KMS-11 (cell line): ENCODE results near the gene CIBAR2.

Source experiments
- H2AFZ ChIP-seq: fragments of 200-600 bp; sonication (generic); 2 replicates; pipeline ENCODE4 v1.6.1; 2016; ENCODE audit warnings: antibody characterized with exemption, mixed run types, low read depth
- H3K27ac ChIP-seq: fragments of 200-600 bp; sonication (generic); 2 replicates; pipeline ENCODE4 v1.6.1; 2016; ENCODE audit warnings: mild to moderate bottlenecking, mixed run types
- H3K27me3 ChIP-seq: fragments of 200-600 bp; sonication (generic); 2 replicates; pipeline ENCODE4 v1.6.1; 2017; ENCODE audit warnings: mild to moderate bottlenecking, low read depth, mixed run types, moderate library complexity; ENCODE audit not compliant: insufficient read depth
- H3K36me3 ChIP-seq: fragments of 200-600 bp; sonication (generic); 2 replicates; pipeline ENCODE4 v1.6.1; 2017; ENCODE audit warnings: mild to moderate bottlenecking, mixed run types; ENCODE audit not compliant: insufficient read depth
- H3K4me1 ChIP-seq: fragments of 200-600 bp; sonication (generic); 2 replicates; pipeline ENCODE4 v1.6.1; 2016; ENCODE audit warnings: mild to moderate bottlenecking, low read depth, mixed run types; ENCODE audit not compliant: poor library complexity, severe bottlenecking
- H3K4me2 ChIP-seq: fragments of 200-600 bp; sonication (generic); 2 replicates; pipeline ENCODE4 v1.7.0; 2016; ENCODE audit warnings: mild to moderate bottlenecking, mixed run types
- H3K4me3 ChIP-seq: fragments of 200-600 bp; sonication (generic); IDR thresholded peaks from 2 replicates; pipeline ENCODE4 v1.6.1; 2017; ENCODE audit warnings: low read depth, low read length, mixed read lengths; ENCODE audit not compliant: insufficient read depth
- H3K79me2 ChIP-seq: fragments of 200-600 bp; sonication (generic); 2 replicates; pipeline ENCODE4 v1.6.1; 2016; ENCODE audit warnings: low read depth, mixed run types; ENCODE audit not compliant: insufficient read depth
- H3K9ac ChIP-seq: fragments of 200-600 bp; sonication (generic); 2 replicates; pipeline ENCODE4 v1.6.1; 2016; ENCODE audit warnings: mild to moderate bottlenecking, mixed run types
- H4K20me1 ChIP-seq: fragments of 200-600 bp; sonication (generic); 2 replicates; pipeline ENCODE4 v1.6.1; 2016; ENCODE audit warnings: mild to moderate bottlenecking, mixed run types; ENCODE audit not compliant: insufficient read depth
- CTCF ChIP-seq: fragments of 200-600 bp; sonication (generic); conservative IDR thresholded peaks from 2 replicates; pipeline ENCODE4 v1.6.1; 2017; ENCODE audit warnings: low read depth, mild to moderate bottlenecking, antibody characterized with exemption, low read length, moderate library complexity, mixed read lengths

Gene CIBAR2

GRCh38 chr16:85146532-85146797 is 34.2 kb upstream of the CIBAR2 start:
- Histone ChIP-seq H3K79me2 (no peaks in the 10 kb centered on the region), H3K27ac (no peak overlapping the region), H3K4me2 (no peak overlapping the region), H3K9ac (no peak overlapping the region), H3K4me1 (no peaks in the 10 kb centered on the region), H4K20me1 (no peaks in the 10 kb centered on the region), H3K4me3 (no peak overlapping the region), H3K27me3 (peaks cover 86% of the 10 kb centered on the region), H2AFZ (no peak overlapping the region), H3K36me3 (no peaks in the 10 kb centered on the region)
- no peak for TF ChIP-seq CTCF

DNA sequence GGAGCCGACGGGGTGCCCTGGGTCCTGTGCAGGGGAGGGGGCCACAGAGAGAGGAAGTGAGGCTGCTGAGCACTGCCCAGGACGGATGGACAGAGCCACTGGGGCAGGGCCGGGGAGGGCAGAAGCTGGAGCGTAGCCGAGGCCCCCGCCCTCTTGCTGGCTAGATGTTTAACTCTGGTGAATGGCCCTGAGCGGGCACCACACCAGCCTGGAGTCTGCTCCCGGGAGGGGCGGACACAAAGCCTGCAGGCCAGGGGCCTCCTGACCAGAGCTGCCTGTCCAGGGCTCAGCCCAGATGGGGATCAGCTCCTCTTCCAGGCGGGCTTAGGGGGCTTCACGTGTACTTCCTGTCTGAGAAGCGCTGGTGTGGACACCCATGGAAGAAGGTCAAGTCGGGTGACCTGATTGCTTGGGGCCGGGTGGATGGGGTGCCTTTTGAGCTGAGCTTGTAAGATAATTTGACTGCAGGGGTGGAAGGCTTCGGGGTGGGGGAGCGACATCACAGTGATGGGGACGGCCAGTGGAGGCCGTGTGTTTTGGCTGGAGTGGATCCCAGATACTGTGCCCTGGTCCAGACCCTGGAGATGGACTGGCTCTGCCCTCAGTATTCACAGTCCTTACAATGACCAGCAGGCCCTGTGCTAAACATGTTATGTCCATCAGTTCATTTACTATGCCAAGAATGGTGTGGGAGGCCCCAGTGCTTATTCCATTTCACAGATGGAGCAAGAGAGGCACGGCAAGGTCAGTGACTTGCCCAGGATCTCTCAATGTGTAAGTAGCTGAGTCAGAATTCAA is 33.7 kb upstream of the CIBAR2 start:
- H3K4me2 ChIP-seq = no peak overlapping the region
- H2AFZ ChIP-seq = no peak overlapping the region
- no peak overlapping the region for H3K27ac ChIP-seq
- H3K79me2 ChIP-seq = no peaks in the 10 kb centered on the region
- H4K20me1 ChIP-seq = no peaks in the 10 kb centered on the region
- H3K27me3 ChIP-seq = peaks cover 91% of the 10 kb centered on the region
- no peaks in the 10 kb centered on the region for H3K36me3 ChIP-seq
- no peaks in the 10 kb centered on the region for H3K4me1 ChIP-seq
- no peak for TF ChIP-seq CTCF
- H3K4me3 ChIP-seq = no peak overlapping the region
- no peak overlapping the region for H3K9ac ChIP-seq

DNA sequence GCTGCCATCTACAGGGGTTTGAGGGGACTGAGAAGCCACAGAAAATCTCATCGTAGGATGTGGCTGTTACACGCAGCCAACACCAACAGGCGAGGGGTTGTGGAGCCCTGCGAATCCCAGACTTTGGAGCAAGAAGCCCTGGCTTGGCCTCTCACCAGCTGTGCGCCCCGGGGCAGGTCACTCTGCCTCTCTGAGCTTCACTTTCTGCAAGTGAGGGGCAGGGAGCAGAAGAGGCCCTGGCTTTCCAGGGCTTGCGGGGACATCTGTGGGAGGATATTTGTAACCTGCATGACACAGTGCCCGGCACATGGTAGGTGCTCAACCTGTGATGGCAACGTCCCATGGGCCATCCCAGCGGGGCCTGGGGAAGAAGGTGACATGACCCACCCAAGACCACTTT is 32.9 kb upstream of the CIBAR2 start:
- H3K27me3 ChIP-seq = peaks cover 97% of the 10 kb centered on the region
- no peaks in the 10 kb centered on the region for H3K4me1 ChIP-seq

DNA sequence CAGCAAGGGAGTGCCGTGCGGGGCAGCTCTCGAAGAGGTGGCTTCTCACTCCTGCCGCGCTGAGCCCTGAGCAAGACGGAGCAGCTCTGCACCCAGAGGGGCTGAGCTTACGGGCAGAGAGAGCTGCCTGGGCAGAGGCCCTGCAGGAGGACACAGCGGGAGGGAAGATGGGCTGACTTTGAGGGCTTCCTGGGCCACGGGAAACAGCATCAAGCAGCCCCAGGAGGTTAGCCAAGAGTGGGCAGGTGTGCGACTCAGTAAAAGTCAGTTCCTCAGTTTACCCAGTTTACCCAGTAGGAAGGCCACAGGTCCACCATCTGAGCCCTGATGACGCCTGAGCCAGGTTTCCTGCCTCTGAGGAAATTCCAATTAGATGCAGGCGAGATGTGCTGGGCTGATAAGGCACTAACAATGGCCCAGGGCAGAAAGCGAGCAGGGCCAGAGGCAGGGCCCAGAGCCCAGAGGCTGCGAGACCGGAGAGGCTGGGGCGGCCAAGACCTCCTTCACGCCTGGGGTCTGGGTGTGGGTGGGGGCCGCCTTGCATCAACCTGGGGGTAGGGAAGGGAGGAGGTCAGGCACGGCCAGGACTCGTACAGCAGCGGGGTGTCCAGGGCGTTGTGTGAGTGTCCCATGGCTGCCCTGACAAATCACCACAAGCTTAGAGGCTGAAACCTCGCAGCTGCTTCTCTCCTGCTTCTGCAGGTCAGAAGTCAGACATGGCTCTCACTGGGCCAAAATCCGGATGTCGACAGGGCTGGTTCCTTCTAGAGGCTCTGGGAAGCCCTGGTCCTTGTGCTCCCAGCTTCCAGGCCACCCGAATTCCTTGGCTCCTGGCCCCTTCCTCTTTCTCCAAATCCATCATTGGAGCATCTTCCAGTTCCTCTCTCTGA is 32.0 kb upstream of the CIBAR2 start:
- no peaks in the 10 kb centered on the region for H3K36me3 ChIP-seq
- H3K9ac ChIP-seq = no peak overlapping the region
- no peak overlapping the region for H2AFZ ChIP-seq
- H3K27ac ChIP-seq = no peak overlapping the region
- H4K20me1 ChIP-seq = no peaks in the 10 kb centered on the region
- H3K4me3 ChIP-seq = no peak overlapping the region
- H3K79me2 ChIP-seq = no peaks in the 10 kb centered on the region
- H3K4me1 ChIP-seq = no peaks in the 10 kb centered on the region
- H3K27me3 ChIP-seq = peaks cover 99% of the 10 kb centered on the region
- no peak overlapping the region for H3K4me2 ChIP-seq
- TF ChIP-seq CTCF = no peak

More for the DNA sequence above, 32.9 kb upstream of the CIBAR2 start:
- no peaks in the 10 kb centered on the region for H3K36me3 ChIP-seq
- no peak overlapping the region for H3K4me2 ChIP-seq
- no peaks in the 10 kb centered on the region for H3K79me2 ChIP-seq
- H3K9ac ChIP-seq = no peak overlapping the region
- no peak overlapping the region for H3K27ac ChIP-seq
- no peaks in the 10 kb centered on the region for H4K20me1 ChIP-seq
- H2AFZ ChIP-seq = no peak overlapping the region
- H3K4me3 ChIP-seq = no peak overlapping the region
- no peak for TF ChIP-seq CTCF
